C4-2B (cell line): ENCODE measurements around the gene PMFBP1.

Experiments used
- CTCF ChIP-seq: fragments of 450-650 bp; conservative IDR thresholded peaks from 2 replicates; pipeline ENCODE4 v1.5.1; 2017; ENCODE audit warnings: mild to moderate bottlenecking
- ZFX ChIP-seq: fragments of 450-650 bp; IDR thresholded peaks from 2 replicates; pipeline ENCODE4 v1.6.1; 2017

GRCh38 chr16:72214821-72215220 is 42.9 kb upstream of the PMFBP1 start:
- TF ChIP-seq CTCF = no peak
- TF ChIP-seq ZFX = no peak
